T47D (cell line): ENCODE measurements around the gene SETD7.
"Not testable (repeated sequence)": the region's sequence is repeated elsewhere in the genome, so short reads cannot be mapped to it uniquely, and the experiment has no call there.

Experiments
- DNase-seq, 2 experiments: peaks; one replicate each; pipeline versions ENCODE4 v3.0.0 to v3.0.0-alpha.2; 2011 to 2012; ENCODE audit warnings: low read depth in 1 of 2, low spot score in 1 of 2
- JUND ChIP-seq: IDR thresholded peaks from 2 replicates; pipeline ENCODE4 v1.6.1; 2012; ENCODE audit warnings: low read depth
- in situ Hi-C: cut with HindIII; loops from 2 replicates; pipeline ENCODE4 v1.10.0; 2016; ENCODE audit warnings: low sequenced_read_pairs, low pct_unique_long_range_greater_than_20kb

SETD7 gene

DNA sequence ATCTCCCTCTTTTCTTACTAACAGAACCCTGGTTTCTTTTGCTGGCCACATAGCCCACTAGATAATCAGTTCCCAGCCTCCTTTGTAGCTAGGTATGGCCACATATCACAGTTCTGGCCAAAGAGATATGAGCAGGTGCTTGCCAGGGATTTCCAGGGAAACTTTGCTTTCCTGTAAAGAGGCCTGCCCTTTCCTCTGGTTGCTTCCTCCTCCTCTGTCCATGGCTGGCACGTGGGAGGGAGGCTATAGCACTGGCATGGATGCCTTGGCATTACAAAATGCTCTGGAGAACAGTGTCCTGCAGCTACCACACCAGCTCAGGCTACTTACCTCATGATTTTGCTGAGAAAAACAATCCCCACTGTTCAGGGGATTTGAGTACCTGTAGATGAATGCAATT is 74.6 kb downstream of the SETD7 start:
- no peak for DNase-seq
- in situ Hi-C loops, result no loop called here
- no peak for TF ChIP-seq JUND

GRCh38 chr4:139476363-139476762 is 79.7 kb downstream of the SETD7 start:
- in situ Hi-C loops, result no loop called here
- no peak for DNase-seq
- no peak for TF ChIP-seq JUND

GRCh38 chr4:139472852-139473251 is 83.2 kb downstream of the SETD7 start:
- no peak for DNase-seq
- in situ Hi-C loops, result no loop called here
- TF ChIP-seq JUND, result no peak

GRCh38 chr4:139470997-139471665 is 84.9 kb downstream of the SETD7 start:
- no peak for TF ChIP-seq JUND
- DNase-seq, result no peak
- in situ Hi-C loops, result no loop called here

GRCh38 chr4:139470295-139470694 is 85.7 kb downstream of the SETD7 start:
- no peak for TF ChIP-seq JUND
- in situ Hi-C loops, result no loop called here
- DNase-seq, result no peak

GRCh38 chr4:139469869-139470268 is 86.2 kb downstream of the SETD7 start:
- DNase-seq, result no peak
- no peak for TF ChIP-seq JUND
- in situ Hi-C loops, result no loop called here

DNA sequence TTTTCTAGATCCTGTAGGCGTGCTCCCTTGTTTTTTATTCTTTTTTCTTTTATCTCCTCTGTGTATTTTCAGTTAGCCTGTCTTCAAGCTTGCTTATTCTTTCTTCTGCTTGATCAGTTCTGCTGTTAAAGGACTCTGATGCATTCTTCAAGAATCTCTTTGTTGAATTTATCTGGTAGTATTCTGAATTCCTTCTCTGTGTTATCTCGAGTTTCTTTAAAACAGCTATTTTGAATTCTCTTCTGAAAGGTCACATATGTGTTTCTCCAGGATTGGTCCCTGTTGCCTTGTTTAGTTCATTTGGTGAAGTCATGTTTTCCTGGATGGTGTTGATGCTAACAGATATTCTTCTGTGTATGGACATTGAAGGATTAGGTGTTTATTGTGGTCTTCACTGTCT is 86.8 kb downstream of the SETD7 start:
- no peak for TF ChIP-seq JUND
- in situ Hi-C loops, result no loop called here
- DNase-seq, result no peak

DNA sequence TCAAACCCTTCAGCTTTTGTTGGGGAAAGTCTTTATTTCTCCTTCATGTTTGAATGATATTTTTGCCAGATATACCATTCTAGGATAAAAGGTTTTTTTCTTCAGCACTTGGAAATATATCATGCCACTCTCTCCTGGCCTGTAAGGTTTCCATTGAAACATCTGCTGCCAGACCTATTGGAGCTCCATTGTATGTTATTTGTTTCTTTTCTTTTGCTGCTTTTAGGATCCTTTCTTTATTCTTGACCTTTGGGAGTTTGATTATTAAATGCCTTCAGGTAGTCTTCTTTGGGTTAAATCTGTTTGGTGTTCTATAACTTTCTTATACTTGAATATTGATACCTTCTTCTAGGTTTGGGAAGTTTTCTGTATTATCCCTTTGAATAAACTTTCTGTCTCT is 87.3 kb downstream of the SETD7 start:
- in situ Hi-C loops, result not testable (repeated sequence)

DNA sequence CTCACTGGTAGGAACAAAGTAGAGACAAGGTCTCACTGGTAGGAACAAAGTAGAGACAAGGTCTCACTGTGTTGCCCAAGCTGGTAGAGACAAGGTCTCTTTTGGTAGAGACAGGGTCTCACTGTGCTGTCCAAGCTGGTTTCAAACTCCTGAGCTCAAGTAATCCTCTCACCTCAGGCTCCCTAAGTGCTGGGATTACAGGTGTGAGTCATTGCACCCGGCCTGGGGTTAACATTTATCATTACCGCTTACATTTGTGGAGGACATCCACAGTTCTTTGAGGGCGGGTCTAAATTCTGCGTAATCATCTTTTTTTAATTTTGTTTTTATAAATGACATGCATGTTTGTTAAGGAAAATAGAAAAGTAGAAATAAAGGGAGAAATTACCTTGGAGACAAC is 90.1 kb downstream of the SETD7 start:
- in situ Hi-C loops, result no loop called here
- no peak for TF ChIP-seq JUND
- no peak for DNase-seq

More for the DNA sequence above, 87.3 kb downstream of the SETD7 start:
- DNase-seq, result not testable (repeated sequence)

DNA sequence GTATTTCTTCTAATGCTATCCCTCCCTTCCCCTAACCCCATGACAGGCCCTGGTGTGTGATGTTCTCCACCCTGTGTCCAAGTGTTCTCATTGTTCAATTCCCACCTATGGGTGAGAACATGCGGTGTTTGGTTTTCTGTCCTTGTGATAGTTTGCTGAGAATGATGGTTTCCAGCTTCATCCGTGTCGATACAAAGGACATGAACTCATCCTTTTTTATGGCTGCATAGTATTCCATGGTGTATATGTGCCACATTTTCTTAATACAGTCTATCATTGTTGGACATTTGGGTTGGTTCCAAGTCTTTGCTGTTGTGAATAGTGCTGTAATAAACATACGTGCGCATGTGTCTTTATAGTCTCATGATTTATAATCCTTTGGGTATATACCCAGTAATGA is 91.5 kb downstream of the SETD7 start:
- DNase-seq, in situ Hi-C loops: not testable (repeated sequence)

- in situ Hi-C loops, result no loop called here
- no peak for DNase-seq
- no peak for TF ChIP-seq JUND
Measured at GRCh38 chr4:139461022-139461628, 94.9 kb downstream of the SETD7 start.

DNA sequence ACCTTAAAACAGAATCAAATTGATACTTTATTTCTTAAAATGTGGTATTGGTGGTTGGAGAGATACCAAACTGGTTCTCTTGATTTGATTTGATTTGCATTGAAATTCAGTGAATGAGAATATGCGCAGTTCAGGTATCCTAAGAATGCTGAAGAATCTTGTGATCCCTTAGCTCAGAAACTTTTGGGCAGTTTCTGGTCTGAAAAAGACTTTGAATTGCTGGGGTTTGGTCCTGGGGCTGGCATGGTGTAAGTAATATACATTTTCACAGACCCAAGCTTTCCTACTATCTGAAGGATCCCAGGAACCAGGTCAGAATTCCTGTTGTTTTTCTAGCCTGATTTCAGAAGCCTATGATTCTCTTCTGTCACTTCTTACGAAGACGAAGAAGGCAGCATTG is 95.5 kb downstream of the SETD7 start:
- in situ Hi-C loops, result no loop called here
- DNase-seq, result no peak
- TF ChIP-seq JUND, result no peak

DNA sequence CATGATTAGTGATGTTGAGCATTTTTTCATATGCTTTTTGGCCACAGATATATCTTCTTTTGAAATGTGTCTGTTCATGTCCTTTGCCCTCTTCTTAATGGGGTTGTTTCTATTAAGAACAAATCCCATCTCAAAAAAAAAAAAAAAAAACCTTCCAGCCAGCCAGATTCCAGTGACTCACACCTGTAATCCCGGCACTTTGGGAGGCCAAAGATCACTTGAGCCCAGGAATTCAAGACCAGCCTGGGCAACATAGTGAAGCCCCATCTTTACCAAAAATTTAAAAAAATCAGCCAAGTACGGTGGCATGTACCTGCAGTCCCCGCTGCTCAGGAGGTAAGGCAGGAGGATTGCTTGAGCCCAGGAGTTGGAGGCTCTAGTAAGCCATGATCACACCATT is 97.0 kb downstream of the SETD7 start:
- no peak for DNase-seq
- in situ Hi-C loops, result no loop called here
- no peak for TF ChIP-seq JUND

GRCh38 chr4:139458543-139458942 is 97.5 kb downstream of the SETD7 start:
- in situ Hi-C loops, result no loop called here
- TF ChIP-seq JUND, result no peak
- DNase-seq, result peak in 1 of 2 experiments; percentile 71
